Body of pancreas (tissue), 4 donors: Measurements from ENCODE around the gene PRIMA1.

Source experiments
- POLR2A ChIP-seq, 3 donors: fragments of 450-650 bp; IDR thresholded peaks; one replicate each; pipeline ENCODE4 v1.6.1; 2016; ENCODE audit warnings: antibody characterized with exemption in 3 of 3, mild to moderate bottlenecking in 2 of 3
- TF ChIP-seq, protein P1 (sequence below), 7 experiments: fragments of 450-650 bp in 4 of 7; fragments of 200-600 bp in 3 of 7; sonication (generic) in 3 of 7; IDR thresholded peaks; one replicate each; pipeline ENCODE4 v1.5.1; 2016 to 2019; ENCODE audit warnings: antibody characterized with exemption in 7 of 7

DNA sequence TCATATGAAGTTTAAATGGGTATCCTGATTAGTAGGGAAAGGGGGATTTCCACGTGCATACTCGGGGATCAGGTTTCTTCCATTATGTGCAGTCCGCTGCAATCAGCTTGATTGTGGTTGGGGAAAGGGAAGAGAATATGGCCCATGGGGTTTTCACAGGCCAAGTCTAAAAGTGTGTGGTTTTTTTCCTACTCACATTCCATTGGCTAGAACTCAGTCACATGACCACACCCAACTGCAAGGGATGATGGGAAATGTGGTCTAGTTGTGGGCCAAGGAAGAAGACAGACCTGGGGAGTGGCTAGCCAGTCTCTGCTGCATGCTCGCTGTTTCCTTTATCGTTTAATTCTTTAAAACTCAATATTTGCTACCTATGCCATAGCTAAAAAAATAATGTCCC lies 105.1 kb downstream of the PRIMA1 start:
- TF ChIP-seq, protein P1, sequence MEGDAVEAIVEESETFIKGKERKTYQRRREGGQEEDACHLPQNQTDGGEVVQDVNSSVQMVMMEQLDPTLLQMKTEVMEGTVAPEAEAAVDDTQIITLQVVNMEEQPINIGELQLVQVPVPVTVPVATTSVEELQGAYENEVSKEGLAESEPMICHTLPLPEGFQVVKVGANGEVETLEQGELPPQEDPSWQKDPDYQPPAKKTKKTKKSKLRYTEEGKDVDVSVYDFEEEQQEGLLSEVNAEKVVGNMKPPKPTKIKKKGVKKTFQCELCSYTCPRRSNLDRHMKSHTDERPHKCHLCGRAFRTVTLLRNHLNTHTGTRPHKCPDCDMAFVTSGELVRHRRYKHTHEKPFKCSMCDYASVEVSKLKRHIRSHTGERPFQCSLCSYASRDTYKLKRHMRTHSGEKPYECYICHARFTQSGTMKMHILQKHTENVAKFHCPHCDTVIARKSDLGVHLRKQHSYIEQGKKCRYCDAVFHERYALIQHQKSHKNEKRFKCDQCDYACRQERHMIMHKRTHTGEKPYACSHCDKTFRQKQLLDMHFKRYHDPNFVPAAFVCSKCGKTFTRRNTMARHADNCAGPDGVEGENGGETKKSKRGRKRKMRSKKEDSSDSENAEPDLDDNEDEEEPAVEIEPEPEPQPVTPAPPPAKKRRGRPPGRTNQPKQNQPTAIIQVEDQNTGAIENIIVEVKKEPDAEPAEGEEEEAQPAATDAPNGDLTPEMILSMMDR (IDR thresholded peaks at IDR 0.05): no peak
- TF ChIP-seq POLR2A (IDR thresholded peaks at IDR 0.05): no peak
